GM21576 (cell line): ENCODE results near the gene FUT6.
"Not testable (repeated sequence)": the region's sequence is repeated elsewhere in the genome, so short reads cannot be mapped to it uniquely, and the experiment has no call there.

Experiments used
- ATAC-seq: cut with Tn5 transposase; IDR thresholded peaks from one replicate; pipeline ENCODE4 v1.9.1; 2021; ENCODE audit warnings: mild to moderate bottlenecking, moderate library complexity; ENCODE audit not compliant: unreplicated experiment

Gene FUT6

DNA sequence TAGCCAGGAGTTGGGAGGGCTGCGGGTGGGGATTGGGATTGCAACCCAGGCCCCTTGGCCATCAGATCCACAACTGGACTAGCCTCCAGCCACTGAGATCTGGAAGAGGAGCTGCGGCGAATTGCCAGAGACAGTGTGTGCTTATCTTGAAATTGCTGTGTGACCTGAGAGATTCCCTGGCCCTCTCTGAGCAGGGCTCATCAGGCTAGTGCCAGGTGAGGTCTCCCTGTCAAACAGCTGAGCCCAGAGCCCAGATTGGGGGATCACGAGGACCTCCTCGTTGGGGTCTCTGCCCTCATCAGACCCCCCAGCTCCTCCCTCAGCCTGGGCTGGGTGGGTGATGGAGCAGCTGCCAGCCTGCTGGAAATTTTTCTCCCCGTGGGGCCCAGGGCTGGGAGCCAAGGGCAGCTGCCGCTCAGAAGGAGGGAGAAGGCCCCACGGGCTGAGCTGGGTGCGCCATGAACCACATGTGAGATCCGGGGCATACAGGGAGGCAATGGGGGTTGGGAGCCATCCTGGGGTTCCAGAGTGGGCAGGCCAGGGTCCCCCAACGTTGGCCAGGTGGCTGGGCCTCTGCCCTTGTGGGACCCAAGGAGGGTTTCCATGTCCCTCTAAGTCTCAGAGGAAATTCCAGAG is 23.6 kb upstream of the FUT6 start:
- ATAC-seq = no peak

DNA sequence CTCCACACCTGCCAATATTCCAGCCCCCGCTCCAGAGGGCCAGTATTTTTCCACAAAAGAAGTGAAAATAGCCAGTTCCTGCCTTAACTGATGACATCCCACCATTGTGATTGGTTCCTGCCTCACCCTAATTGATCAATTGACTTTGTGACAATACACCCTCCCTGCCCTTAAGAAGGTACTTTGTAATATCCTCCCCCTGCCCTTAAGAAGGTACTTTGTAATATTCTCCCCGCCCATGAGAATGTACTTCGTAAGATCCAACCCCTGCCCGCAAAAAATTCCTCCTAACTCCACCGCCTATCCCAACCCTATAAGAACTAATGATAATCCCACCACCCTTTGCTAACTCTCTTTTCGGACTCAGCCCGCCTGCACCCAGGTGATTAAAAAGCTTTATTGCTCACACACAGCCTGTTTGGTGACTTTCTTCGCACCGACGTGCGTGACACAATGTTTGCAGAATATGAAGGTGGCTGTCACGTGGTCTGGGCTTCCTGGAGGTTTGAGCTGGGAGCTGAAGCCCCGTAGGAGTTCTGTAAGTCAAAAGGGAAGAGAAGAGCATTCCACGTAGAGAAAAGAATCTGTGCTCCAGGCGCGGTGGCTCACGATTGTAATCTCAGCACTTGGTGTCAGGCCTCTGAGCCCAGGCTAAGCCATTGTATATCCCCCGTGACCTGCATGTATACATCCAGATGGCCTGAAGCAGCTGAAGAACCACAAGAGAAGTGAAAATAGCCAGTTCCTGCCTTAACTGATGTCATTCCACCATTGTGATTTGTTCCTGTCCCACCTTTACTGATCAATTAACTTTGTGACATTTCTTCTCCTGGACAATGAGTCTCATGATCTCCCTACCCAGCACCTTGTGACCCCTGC is 17.9 kb upstream of the FUT6 start:
- no peak for ATAC-seq

DNA sequence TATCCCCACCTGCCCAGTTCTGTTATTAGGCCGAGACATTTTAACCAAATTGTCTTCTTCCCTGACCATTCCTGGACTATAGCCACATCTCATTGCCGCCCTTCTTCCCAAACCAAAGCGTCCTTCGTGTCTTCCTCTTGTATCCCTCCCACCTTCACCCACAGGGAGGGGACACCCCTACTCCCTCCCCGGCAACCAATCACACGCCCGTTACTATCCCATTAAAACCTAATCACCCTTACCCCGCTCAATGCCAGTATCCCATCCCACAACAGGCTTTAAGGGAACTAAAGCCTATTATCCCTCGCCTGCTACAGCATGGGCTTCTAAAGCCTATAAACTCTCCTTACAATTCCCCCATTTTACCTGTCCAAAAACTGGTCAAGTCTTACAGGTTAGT is 15.6 kb upstream of the FUT6 start:
- ATAC-seq = not testable (repeated sequence)

- ATAC-seq = not testable (repeated sequence)
Measured at GRCh38 chr19:5854121-5854520, 14.6 kb upstream of the FUT6 start.

- no peak for ATAC-seq
Measured at GRCh38 chr19:5851302-5851701, 11.8 kb upstream of the FUT6 start, which contains the start of gene FUT3. FUT3 (minus strand) TSS chr19:5851449.

DNA sequence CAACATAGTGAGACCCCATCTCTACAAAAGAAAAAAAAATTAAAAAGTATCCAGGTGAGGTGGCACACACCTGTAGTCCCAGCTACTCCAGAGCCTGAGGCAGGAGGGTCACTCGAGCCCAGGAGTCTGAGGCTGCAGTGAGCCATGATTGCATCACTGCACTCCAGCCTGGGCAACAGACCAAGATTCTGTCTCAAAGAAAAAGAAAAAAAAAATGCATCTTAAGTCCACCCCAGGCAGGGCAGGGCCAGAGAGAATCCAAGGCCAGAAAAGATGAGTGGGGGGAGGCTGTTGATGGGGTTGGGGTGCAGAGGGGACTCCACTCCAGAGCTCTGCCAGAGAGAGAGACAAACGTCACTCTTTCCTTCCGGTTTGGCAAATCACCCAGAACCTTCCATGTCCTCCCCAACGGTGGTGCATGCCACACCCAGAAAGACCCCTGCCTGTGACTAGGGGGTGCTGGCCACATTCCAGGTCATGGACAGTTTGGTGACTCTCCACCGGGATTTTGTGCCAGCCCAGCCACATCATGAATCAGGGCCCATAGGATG is 11.3 kb upstream of the FUT6 start:
- ATAC-seq = no peak

GRCh38 chr19:5850189-5850588 is 10.7 kb upstream of the FUT6 start:
- no peak for ATAC-seq

GRCh38 chr19:5848621-5849020 is 9.1 kb upstream of the FUT6 start:
- not testable (repeated sequence) for ATAC-seq

DNA sequence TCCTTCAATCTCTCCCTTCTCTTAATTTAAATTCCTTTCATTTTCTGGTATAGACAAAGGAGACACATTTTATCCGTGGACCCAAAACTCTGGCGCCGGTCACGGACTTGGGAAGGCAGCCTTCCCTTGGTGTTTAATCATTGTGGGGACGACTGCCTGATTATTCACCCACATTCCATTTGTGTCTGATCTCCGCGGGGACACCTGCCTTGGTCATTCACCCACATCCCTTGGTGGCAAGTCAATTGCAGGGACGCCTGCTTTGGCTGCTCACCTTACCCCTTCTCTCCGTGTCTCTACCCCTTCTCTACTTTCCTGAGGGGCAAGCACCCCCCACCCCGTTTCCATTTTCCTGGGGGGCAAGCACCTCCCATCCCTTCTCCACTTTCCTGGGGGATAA is 8.3 kb upstream of the FUT6 start:
- ATAC-seq = not testable (repeated sequence)

- no peak for ATAC-seq
Measured at GRCh38 chr19:5844456-5845433, 5.2 kb upstream of the FUT6 start.

GRCh38 chr19:5843295-5843927 is 3.9 kb upstream of the FUT6 start:
- ATAC-seq = no peak

GRCh38 chr19:5841735-5842111 is 2.2 kb upstream of the FUT6 start:
- ATAC-seq = not testable (repeated sequence)

DNA sequence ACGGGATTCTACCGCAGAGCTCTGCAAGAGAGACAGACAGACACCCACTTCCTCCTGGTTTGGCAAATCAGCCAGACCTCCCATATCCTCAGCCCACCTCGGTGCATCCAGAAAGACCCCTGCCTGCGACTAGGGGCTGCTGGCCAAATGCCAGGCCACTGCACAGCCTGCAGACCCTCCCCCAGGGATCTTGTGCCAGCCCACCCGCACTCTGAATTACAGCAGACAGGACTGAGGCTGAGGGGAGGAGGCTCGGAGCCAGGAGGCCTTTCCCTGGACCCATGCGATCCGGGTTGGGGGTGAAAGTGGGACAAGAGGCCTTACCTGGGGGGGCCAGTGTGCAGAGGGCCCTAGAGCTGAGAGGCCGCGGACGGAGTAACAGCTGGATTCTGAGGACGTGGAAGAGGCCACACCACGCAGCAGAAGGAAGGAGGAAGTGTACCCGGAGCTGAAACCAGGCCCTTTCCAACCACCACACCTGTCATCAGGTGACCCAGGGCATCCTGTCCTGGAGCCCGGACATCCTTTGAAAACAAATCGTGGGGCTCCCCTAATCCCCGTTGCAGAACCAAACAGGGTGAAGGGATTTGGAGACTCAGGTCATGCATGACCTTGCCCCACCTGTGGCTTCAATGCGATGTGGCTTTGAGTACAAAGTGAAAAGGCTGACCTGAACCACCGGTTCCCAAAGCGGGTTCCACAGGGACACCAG is 993 bp downstream of the FUT6 start:
- no peak for ATAC-seq

DNA sequence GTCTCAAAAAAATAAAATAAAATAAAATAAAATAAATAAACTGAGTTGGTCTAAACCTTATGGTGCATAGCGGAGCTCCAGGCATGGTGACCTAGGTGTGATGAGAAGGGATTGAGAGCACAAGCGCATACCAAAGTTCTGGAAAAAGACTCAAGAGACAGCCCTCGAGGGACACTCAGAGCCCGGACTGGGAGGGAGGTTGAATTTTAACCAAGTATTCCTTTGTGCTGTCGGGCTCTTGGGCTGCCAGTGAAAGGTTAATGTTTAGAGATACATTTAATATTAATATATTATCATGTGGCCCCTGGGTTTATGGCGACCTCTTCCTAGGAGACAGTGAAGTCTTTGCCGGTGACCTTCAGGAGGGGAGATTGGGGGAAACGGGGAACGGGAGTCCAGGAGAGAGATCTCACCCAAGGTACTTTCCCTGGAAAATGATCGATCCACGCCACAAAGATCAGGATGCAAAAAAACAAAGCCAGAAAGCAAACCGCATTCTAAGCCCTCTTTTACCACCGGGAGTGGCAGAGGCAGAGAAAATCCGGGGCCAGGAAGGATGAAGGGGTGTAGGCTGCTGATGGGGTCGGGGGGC is 1.6 kb downstream of the FUT6 start:
- ATAC-seq = no peak

DNA sequence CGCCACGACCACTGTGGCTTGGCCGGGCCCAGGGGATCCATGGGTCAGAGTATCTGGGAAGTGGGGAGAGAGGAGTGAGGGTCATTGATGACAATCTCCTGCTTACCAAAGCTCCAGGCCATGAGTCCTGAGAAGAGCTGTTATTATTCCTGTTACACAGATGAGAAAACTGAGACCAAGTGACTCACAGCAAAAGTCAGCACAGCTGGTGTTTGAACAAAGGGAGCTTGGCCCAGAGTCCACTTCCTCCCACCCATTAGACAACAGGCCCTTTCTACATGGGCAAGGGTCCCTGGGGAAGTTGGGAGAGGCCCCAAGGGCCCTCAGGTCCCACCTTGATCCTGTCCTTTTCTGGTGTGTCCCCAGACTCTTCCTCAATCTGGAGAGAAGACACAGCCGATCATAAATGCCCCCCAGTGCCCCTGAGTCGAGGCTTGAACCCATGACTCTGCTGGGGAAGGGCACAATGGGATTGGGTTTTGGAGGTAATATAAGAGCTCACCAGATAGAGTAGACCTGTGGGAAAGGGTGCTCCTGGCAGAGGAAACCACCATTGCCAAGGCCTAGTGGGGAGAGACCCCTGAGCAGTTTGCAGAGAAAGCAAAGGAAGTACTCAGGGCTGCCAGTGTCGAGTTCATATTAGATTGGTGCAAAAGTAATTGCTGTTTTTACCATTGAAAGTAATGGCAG is 6.8 kb downstream of the FUT6 start:
- ATAC-seq = no peak

- no peak for ATAC-seq
Measured at GRCh38 chr19:5832061-5832460, 7.4 kb downstream of the FUT6 start.

- no peak for ATAC-seq
Measured at GRCh38 chr19:5831159-5831558, 8.3 kb downstream of the FUT6 start.

GRCh38 chr19:5829567-5830310 is 9.8 kb downstream of the FUT6 start:
- ATAC-seq = no peak
